Measurements from ENCODE around the gene CHST8. TPM values are rescaled to one million over a fixed set of nuclear protein-coding genes. Genes with fewer than 3 reads are reported as not detected.

The CHST8 gene
- total and polyA plus RNA-seq, 2 of the 13 experiments (the other 11 are each of a cell fraction or from before 2014, with no cell fraction given): not detected

DNA sequence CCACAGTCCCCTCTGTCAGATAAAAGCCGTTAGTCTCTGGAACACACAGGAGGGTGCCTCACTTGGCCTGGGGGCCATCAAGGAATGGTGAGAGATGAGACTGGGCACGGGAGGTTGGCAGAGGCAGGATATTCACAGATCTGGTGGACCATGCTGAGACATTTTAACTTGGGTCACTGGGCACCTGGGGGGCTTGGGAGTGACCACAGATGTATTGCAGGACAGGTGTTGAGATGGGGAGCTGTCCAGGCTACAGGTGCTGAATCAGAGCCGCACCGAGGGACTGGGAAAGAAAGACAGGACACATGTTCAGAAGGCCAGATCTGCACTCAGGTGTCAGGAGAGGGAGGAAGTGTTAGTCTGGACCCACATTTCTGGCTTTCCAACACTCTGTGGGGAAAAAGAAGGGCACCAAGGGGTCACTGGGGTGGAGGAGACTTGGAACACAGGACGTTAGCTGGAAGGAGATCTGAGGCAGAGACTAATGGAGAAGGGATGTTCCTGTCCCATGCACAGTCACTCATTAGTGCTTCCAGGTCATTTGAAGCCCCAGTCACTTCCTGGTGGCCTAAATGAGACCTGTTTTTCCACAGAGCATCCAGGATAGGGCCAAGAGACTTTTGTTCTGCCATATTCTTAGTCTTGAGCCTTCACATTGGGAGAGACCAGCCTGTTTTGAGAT, 56.1 kb downstream of the CHST8 start:
- Histone ChIP-seq H3K27me3 (ENCODE audit: control insufficient read depth in 1 of 2, insufficient read depth in 2 of 2, low read length in 2 of 2) (no peaks in the 10 kb centered on the region; a peak in 1 of 5 replicates), H3K4me1 (ENCODE audit: insufficient read depth, low read length) (no peaks in the 10 kb centered on the region), H3K27ac (ENCODE audit: extremely low read length, insufficient read depth, low read length) (no peak overlapping the region), H3K79me2 (ENCODE audit: insufficient read depth, low read length) (no peaks in the 10 kb centered on the region), H3K9ac (ENCODE audit: insufficient read depth, low read depth, low read length) (no peak overlapping the region), H3K4me2 (ENCODE audit: low read depth, low read length) (no peak overlapping the region), H4K20me1 (ENCODE audit: insufficient read depth, low read length) (no peaks in the 10 kb centered on the region), H3K9me3 (ENCODE audit: low read length) (no peaks in the 10 kb centered on the region), H3K36me3 (replicated peaks in 1 of 2; ENCODE audit: control insufficient read depth in 1 of 2, insufficient read depth in 2 of 2, low read length in 2 of 2) (no peaks in the 10 kb centered on the region), H3K4me3 (replicated peaks in 1 of 3; ENCODE audit: insufficient read depth in 1 of 3, low read depth in 2 of 3, low read length in 3 of 3) (no peak overlapping the region), H2AFZ (ENCODE audit: low read length) (no peak overlapping the region)
- TF ChIP-seq MIER2 (CRISPR knock-in tag; IDR thresholded peaks at IDR 0.05): peak; percentile 93
- TF ChIP-seq FOXJ3 (CRISPR knock-in tag; IDR thresholded peaks at IDR 0.05; ENCODE audit: borderline replicate concordance): no peak
- no peak for TF ChIP-seq ETV6 (CRISPR knock-in tag; conservative IDR thresholded peaks at IDR 0.05)
- TF ChIP-seq, protein P1, sequence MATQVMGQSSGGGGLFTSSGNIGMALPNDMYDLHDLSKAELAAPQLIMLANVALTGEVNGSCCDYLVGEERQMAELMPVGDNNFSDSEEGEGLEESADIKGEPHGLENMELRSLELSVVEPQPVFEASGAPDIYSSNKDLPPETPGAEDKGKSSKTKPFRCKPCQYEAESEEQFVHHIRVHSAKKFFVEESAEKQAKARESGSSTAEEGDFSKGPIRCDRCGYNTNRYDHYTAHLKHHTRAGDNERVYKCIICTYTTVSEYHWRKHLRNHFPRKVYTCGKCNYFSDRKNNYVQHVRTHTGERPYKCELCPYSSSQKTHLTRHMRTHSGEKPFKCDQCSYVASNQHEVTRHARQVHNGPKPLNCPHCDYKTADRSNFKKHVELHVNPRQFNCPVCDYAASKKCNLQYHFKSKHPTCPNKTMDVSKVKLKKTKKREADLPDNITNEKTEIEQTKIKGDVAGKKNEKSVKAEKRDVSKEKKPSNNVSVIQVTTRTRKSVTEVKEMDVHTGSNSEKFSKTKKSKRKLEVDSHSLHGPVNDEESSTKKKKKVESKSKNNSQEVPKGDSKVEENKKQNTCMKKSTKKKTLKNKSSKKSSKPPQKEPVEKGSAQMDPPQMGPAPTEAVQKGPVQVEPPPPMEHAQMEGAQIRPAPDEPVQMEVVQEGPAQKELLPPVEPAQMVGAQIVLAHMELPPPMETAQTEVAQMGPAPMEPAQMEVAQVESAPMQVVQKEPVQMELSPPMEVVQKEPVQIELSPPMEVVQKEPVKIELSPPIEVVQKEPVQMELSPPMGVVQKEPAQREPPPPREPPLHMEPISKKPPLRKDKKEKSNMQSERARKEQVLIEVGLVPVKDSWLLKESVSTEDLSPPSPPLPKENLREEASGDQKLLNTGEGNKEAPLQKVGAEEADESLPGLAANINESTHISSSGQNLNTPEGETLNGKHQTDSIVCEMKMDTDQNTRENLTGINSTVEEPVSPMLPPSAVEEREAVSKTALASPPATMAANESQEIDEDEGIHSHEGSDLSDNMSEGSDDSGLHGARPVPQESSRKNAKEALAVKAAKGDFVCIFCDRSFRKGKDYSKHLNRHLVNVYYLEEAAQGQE (IDR thresholded peaks at IDR 0.05; ENCODE audit: borderline replicate concordance in 1 of 2, low read depth in 1 of 2, low read length in 2 of 2): peak; percentile 76 to 92
- TF ChIP-seq, protein P2, sequence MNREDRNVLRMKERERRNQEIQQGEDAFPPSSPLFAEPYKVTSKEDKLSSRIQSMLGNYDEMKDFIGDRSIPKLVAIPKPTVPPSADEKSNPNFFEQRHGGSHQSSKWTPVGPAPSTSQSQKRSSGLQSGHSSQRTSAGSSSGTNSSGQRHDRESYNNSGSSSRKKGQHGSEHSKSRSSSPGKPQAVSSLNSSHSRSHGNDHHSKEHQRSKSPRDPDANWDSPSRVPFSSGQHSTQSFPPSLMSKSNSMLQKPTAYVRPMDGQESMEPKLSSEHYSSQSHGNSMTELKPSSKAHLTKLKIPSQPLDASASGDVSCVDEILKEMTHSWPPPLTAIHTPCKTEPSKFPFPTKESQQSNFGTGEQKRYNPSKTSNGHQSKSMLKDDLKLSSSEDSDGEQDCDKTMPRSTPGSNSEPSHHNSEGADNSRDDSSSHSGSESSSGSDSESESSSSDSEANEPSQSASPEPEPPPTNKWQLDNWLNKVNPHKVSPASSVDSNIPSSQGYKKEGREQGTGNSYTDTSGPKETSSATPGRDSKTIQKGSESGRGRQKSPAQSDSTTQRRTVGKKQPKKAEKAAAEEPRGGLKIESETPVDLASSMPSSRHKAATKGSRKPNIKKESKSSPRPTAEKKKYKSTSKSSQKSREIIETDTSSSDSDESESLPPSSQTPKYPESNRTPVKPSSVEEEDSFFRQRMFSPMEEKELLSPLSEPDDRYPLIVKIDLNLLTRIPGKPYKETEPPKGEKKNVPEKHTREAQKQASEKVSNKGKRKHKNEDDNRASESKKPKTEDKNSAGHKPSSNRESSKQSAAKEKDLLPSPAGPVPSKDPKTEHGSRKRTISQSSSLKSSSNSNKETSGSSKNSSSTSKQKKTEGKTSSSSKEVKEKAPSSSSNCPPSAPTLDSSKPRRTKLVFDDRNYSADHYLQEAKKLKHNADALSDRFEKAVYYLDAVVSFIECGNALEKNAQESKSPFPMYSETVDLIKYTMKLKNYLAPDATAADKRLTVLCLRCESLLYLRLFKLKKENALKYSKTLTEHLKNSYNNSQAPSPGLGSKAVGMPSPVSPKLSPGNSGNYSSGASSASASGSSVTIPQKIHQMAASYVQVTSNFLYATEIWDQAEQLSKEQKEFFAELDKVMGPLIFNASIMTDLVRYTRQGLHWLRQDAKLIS (CRISPR knock-in tag; IDR thresholded peaks at IDR 0.05): no peak
- TF ChIP-seq HMG20A (CRISPR knock-in tag; IDR thresholded peaks at IDR 0.05; ENCODE audit: borderline replicate concordance): no peak
- peak; percentile 93 for TF ChIP-seq EHMT2 (IDR thresholded peaks at IDR 0.05; ENCODE audit: borderline replicate concordance, low read depth, low read length)
- intact Hi-C loops (cut with micrococcal nuclease; ENCODE audit: unreplicated experiment) (no loop called here), in situ Hi-C loops (cut with HindIII; ENCODE audit: extremely low pct_ligation_motif_present, low pct_unique_long_range_greater_than_20kb) (no loop called here)
- CTCF ChIA-PET (ENCODE audit: low intra/inter-chr PET ratio, low total read pairs): no interaction called here
- DNase-seq (ENCODE audit: low spot score): no peak
- no peak for ATAC-seq
- no TSS peak for BruUV-seq (replicated peaks)
- POLR2A ChIA-PET: no interaction called here
- FAIRE-seq: no peak
- WGBS (ENCODE audit: low lambda C conversion rate): 6% methylated on average over 4 of the region's 5 CpGs

All from HepG2 (cell line).